Stimulated activated CD4-positive, alpha-beta T cell treated with anti-CD3 and anti-CD28 coated beads, Interleukin-12 subunit alpha, Interleukin-12 subunit beta, amount 100 ng/mL, for 48 hours (primary cell): ENCODE data around the gene CHRNB2.

Experiments used
- DNase-seq, 3 donors: peaks; one replicate each; pipeline ENCODE4 v3.0.0-alpha.2; 2020; ENCODE audit warnings: low read depth in 2 of 3, low spot score in 1 of 3

CHRNB2 gene

GRCh38 chr1:154577346-154578057 lies 9.9 kb downstream of the CHRNB2 start:
- no peak for DNase-seq

- DNase-seq: no peak
Measured at GRCh38 chr1:154578058-154578418, 10.5 kb downstream of the CHRNB2 start.

GRCh38 chr1:154579374-154579773 lies 11.8 kb downstream of the CHRNB2 start:
- no peak for DNase-seq

GRCh38 chr1:154581766-154582165 lies 14.2 kb downstream of the CHRNB2 start:
- no peak for DNase-seq

- DNase-seq: no peak
Measured at GRCh38 chr1:154582885-154583284, 15.3 kb downstream of the CHRNB2 start.

- no peak for DNase-seq
Measured at GRCh38 chr1:154583773-154584172, 16.2 kb downstream of the CHRNB2 start.

- DNase-seq: no peak
Measured at GRCh38 chr1:154584267-154584994, 16.9 kb downstream of the CHRNB2 start.

GRCh38 chr1:154586231-154586630 lies 18.7 kb downstream of the CHRNB2 start:
- DNase-seq: no peak

GRCh38 chr1:154586641-154587040 lies 19.1 kb downstream of the CHRNB2 start:
- no peak for DNase-seq

GRCh38 chr1:154589780-154590179 lies 22.2 kb downstream of the CHRNB2 start:
- no peak for DNase-seq

GRCh38 chr1:154590756-154591155 lies 23.2 kb downstream of the CHRNB2 start:
- DNase-seq: no peak

GRCh38 chr1:154591206-154591605 lies 23.6 kb downstream of the CHRNB2 start:
- DNase-seq: no peak

- no peak for DNase-seq
Measured at GRCh38 chr1:154593390-154593789, 25.8 kb downstream of the CHRNB2 start.

GRCh38 chr1:154594811-154595210 lies 27.2 kb downstream of the CHRNB2 start:
- no peak for DNase-seq

- no peak for DNase-seq
Measured at GRCh38 chr1:154595621-154596020, 28.0 kb downstream of the CHRNB2 start.

GRCh38 chr1:154598871-154599635 lies 31.5 kb downstream of the CHRNB2 start:
- no peak for DNase-seq

GRCh38 chr1:154599658-154600057 lies 32.1 kb downstream of the CHRNB2 start:
- DNase-seq: no peak

GRCh38 chr1:154603317-154603716 lies 35.7 kb downstream of the CHRNB2 start:
- no peak for DNase-seq

GRCh38 chr1:154605534-154605933 lies 38.0 kb downstream of the CHRNB2 start:
- no peak for DNase-seq

- no peak for DNase-seq
Measured at GRCh38 chr1:154607106-154607608, 39.6 kb downstream of the CHRNB2 start.

GRCh38 chr1:154607609-154608396 lies 40.2 kb downstream of the CHRNB2 start, which contains the start of gene ADAR:
TSS of gene ADAR (minus strand) at chr1:154608186. CDS start at chr1:154608006, 180 bp downstream.
- DNase-seq: peak; percentile 87 to 88 (median 88)
